Neural progenitor cell (in vitro differentiated cells): Measurements from ENCODE around the gene PRR15L. TPM values are rescaled to one million over a fixed set of nuclear protein-coding genes. Genes with fewer than 3 reads are reported as not detected.

Experiments
- DNase-seq: peaks from one replicate; pipeline ENCODE4 v3.0.0-alpha.2; 2016; ENCODE audit warnings: low spot score
- H2AFZ ChIP-seq: fragments of 200-600 bp; sonication (generic); replicated peaks from 2 replicates; pipeline ENCODE4 v1.6.1; 2016; ENCODE audit warnings: antibody characterized with exemption
- H3F3A ChIP-seq: fragments of 200-600 bp; sonication (generic); 2 replicates; pipeline ENCODE4 v1.6.1; 2016; ENCODE audit warnings: antibody characterized with exemption, low read depth
- H3K27ac ChIP-seq: fragments of 200-600 bp; sonication (generic); 2 replicates; pipeline ENCODE4 v1.5.1; 2016; ENCODE audit warnings: mild to moderate bottlenecking
- H3K27me3 ChIP-seq: fragments of 200-600 bp; sonication (generic); 2 replicates; pipeline ENCODE4 v1.6.1; 2016; ENCODE audit warnings: mild to moderate bottlenecking, moderate library complexity
- H3K36me3 ChIP-seq: fragments of 200-600 bp; sonication (generic); 2 replicates; pipeline ENCODE4 v1.5.1; 2016
- H3K4me1 ChIP-seq: fragments of 200-600 bp; sonication (generic); 2 replicates; pipeline ENCODE4 v1.6.1; 2016; ENCODE audit warnings: mixed run types
- H3K4me2 ChIP-seq: fragments of 200-600 bp; sonication (generic); 2 replicates; pipeline ENCODE4 v1.6.1; 2016
- H3K4me3 ChIP-seq: fragments of 200-600 bp; sonication (generic); 2 replicates; pipeline ENCODE4 v1.5.1; 2016
- H3K79me2 ChIP-seq: fragments of 200-600 bp; sonication (generic); 2 replicates; pipeline ENCODE4 v1.6.1; 2016; ENCODE audit warnings: low read depth
- H3K9ac ChIP-seq: fragments of 200-600 bp; sonication (generic); 2 replicates; pipeline ENCODE4 v1.6.1; 2016
- H3K9me3 ChIP-seq: fragments of 200-600 bp; sonication (generic); 2 replicates; pipeline ENCODE4 v1.5.1; 2016; ENCODE audit warnings: low read depth
- H4K20me1 ChIP-seq: fragments of 200-600 bp; sonication (generic); 2 replicates; pipeline ENCODE4 v1.6.1; 2016; ENCODE audit warnings: low read depth
- H3K27ac Mint-ChIP-seq: 3 replicates; pipeline ENCODE4 v1.8.0; 2021; ENCODE audit warnings: mixed read lengths
- H3K27me3 Mint-ChIP-seq: 2 replicates; pipeline ENCODE4 v1.8.0; 2022; ENCODE audit warnings: low read depth, mild to moderate bottlenecking, inconsistent platforms, moderate library complexity, mixed read lengths; ENCODE audit not compliant: insufficient read depth
- H3K36me3 Mint-ChIP-seq: 3 replicates; pipeline ENCODE4 v1.8.0; 2021; ENCODE audit warnings: mixed read lengths
- H3K4me1 Mint-ChIP-seq: 3 replicates; pipeline ENCODE4 v1.8.0; 2021; ENCODE audit warnings: mixed read lengths
- H3K4me3 Mint-ChIP-seq: 3 replicates; pipeline ENCODE4 v1.8.0; 2021; ENCODE audit warnings: mild to moderate bottlenecking, moderate library complexity, mixed read lengths
- H3K9me3 Mint-ChIP-seq: 3 replicates; pipeline ENCODE4 v1.8.0; 2020; ENCODE audit warnings: mixed read lengths
- CTCF ChIP-seq: fragments of 200-600 bp; sonication (generic); IDR thresholded peaks from 2 replicates; pipeline ENCODE4 v1.5.1; 2017; ENCODE audit warnings: antibody characterized with exemption, mild to moderate bottlenecking
- EZH2 ChIP-seq: fragments of 200-600 bp; sonication (generic); IDR thresholded peaks from 2 replicates; pipeline ENCODE4 v1.6.1; 2017; ENCODE audit warnings: antibody characterized with exemption, mild to moderate bottlenecking, moderate library complexity
- EZH2phosphoT487 ChIP-seq: fragments of 200-600 bp; sonication (generic); IDR thresholded peaks from 2 replicates; pipeline ENCODE4 v1.6.1; 2017; ENCODE audit warnings: antibody characterized with exemption
- total RNA-seq: library from RNA; depleted of rRNA; stranded (reverse); fragments of >200 nt; gene quantifications from 2 replicates; pipeline ENCODE4 v1.2.3, GENCODE V29; 2015; ENCODE audit warnings: low replicate concordance

PRR15L gene
- total RNA-seq, 1 donor from 2014 or later, result not detected

- Histone ChIP-seq H3K4me2 (no peak overlapping the region), H3F3A (no peaks in the 10 kb centered on the region), H3K36me3 (no peaks in the 10 kb centered on the region), H3K27ac (no peak overlapping the region), H3K9me3 (no peaks in the 10 kb centered on the region), H2AFZ (no peak overlapping the region), H3K4me3 (no peak overlapping the region), H3K79me2 (no peaks in the 10 kb centered on the region), H3K9ac (no peak overlapping the region), H3K4me1 (peaks cover 17% of the 10 kb centered on the region), H3K27me3 (peaks cover 11% of the 10 kb centered on the region), H4K20me1 (no peaks in the 10 kb centered on the region)
- H3K9me3 Mint-ChIP-seq, result no peaks in the 10 kb centered on the region
- H3K4me3 Mint-ChIP-seq, result no peak overlapping the region
- H3K4me1 Mint-ChIP-seq, result peaks cover 9% of the 10 kb centered on the region
- peaks cover 7% of the 10 kb centered on the region for H3K27me3 Mint-ChIP-seq
- no peaks in the 10 kb centered on the region for H3K36me3 Mint-ChIP-seq
- no peak for TF ChIP-seq EZH2phosphoT487
- TF ChIP-seq CTCF, result peak; percentile 15
- no peak for DNase-seq
- H3K27ac Mint-ChIP-seq, result no peak overlapping the region
Observed at GRCh38 chr17:47953909-47954308, 3.8 kb downstream of the PRR15L start.

GRCh38 chr17:47952171-47953021, 5.3 kb downstream of the PRR15L start:
- Mint-ChIP-seq H3K27me3 (peaks cover 6% of the 10 kb centered on the region), H3K9me3 (no peaks in the 10 kb centered on the region), H3K4me3 (no peak overlapping the region), H3K36me3 (no peaks in the 10 kb centered on the region), H3K4me1 (peaks cover 11% of the 10 kb centered on the region), H3K27ac (no peak overlapping the region)
- no peaks in the 10 kb centered on the region for H3K79me2 ChIP-seq
- no peak overlapping the region for H3K27ac ChIP-seq
- H3F3A ChIP-seq, result no peaks in the 10 kb centered on the region
- no peak overlapping the region for H3K9ac ChIP-seq
- peaks cover 5% of the 10 kb centered on the region for H3K27me3 ChIP-seq
- DNase-seq, result no peak
- no peak for TF ChIP-seq CTCF
- no peak for TF ChIP-seq EZH2
- no peak for TF ChIP-seq EZH2phosphoT487
- no peaks in the 10 kb centered on the region for H3K36me3 ChIP-seq
- no peak overlapping the region for H2AFZ ChIP-seq
- no peaks in the 10 kb centered on the region for H4K20me1 ChIP-seq
- H3K4me2 ChIP-seq, result no peak overlapping the region
- peaks cover 11% of the 10 kb centered on the region for H3K4me1 ChIP-seq
- H3K9me3 ChIP-seq, result no peaks in the 10 kb centered on the region
- no peak overlapping the region for H3K4me3 ChIP-seq

- Mint-ChIP-seq H3K9me3 (no peaks in the 10 kb centered on the region), H3K27me3 (peaks cover 2% of the 10 kb centered on the region), H3K27ac (no peak overlapping the region), H3K4me1 (peaks cover 11% of the 10 kb centered on the region), H3K36me3 (no peaks in the 10 kb centered on the region), H3K4me3 (no peak overlapping the region)
- Histone ChIP-seq H3F3A (no peaks in the 10 kb centered on the region), H4K20me1 (no peaks in the 10 kb centered on the region), H3K79me2 (no peaks in the 10 kb centered on the region), H3K27ac (no peak overlapping the region), H3K4me1 (peaks cover 5% of the 10 kb centered on the region), H3K36me3 (no peaks in the 10 kb centered on the region), H3K9ac (no peak overlapping the region), H2AFZ (no peak overlapping the region), H3K4me2 (no peak overlapping the region), H3K4me3 (no peak overlapping the region), H3K27me3 (peaks cover 5% of the 10 kb centered on the region), H3K9me3 (no peaks in the 10 kb centered on the region)
- DNase-seq, result no peak
- TF ChIP-seq EZH2 (no peak), CTCF (no peak), EZH2phosphoT487 (no peak)
Observed at GRCh38 chr17:47950448-47950847, 7.2 kb downstream of the PRR15L start.
